A673 (cell line): ENCODE data around the gene TPGS2. TPM values are rescaled to one million over a fixed set of nuclear protein-coding genes. Genes with fewer than 3 reads are reported as not detected.

ENCODE experiments used
- BruUV-seq: library from RNA; stranded (reverse); fragments of 400-500 nt; replicated peaks from 2 replicates; lab custom pipeline; 2021; lab: Mats Ljungman, UMichigan
- CTCF ChIA-PET: fragments of 300-600 bp; sonication (Branson Sonifier 250); formaldehyde crosslinking; loops from one replicate; lab custom pipeline; 2022; ENCODE audit warnings: antibody characterized with exemption; lab: Charles Lee
- POLR2A ChIA-PET: fragments of 300-600 bp; sonication (Branson Sonifier 250); formaldehyde crosslinking; loops from one replicate; lab custom pipeline; 2022; ENCODE audit warnings: antibody characterized with exemption; ENCODE audit not compliant: low non-redundant PET; lab: Charles Lee
- DNase-seq: peaks from one replicate; pipeline ENCODE4 v3.0.0-alpha.2; 2015; ENCODE audit warnings: low spot score
- H3K27ac ChIP-seq: fragments of 200-600 bp; sonication (generic); 2 replicates; pipeline ENCODE4 v1.5.1; 2016; ENCODE audit warnings: mixed run types, low read depth, mild to moderate bottlenecking, mixed read lengths, antibody characterized with exemption, low read length; ENCODE audit not compliant: poor library complexity, severe bottlenecking
- H3K27me3 ChIP-seq: fragments of 200-600 bp; sonication (generic); replicated peaks from 2 replicates; pipeline ENCODE4 v1.6.1; 2017; ENCODE audit warnings: mixed run types, low read depth, mild to moderate bottlenecking, mixed read lengths, antibody characterized with exemption, low read length; ENCODE audit not compliant: insufficient read depth, poor library complexity
- H3K36me3 ChIP-seq: fragments of 200-600 bp; sonication (generic); 2 replicates; pipeline ENCODE4 v1.6.1; 2016; ENCODE audit warnings: mixed run types, mild to moderate bottlenecking, mixed read lengths, antibody characterized with exemption, low read length; ENCODE audit not compliant: insufficient read depth, poor library complexity, severe bottlenecking
- H3K4me1 ChIP-seq: fragments of 200-600 bp; sonication (generic); 2 replicates; pipeline ENCODE4 v1.6.1; 2017; ENCODE audit warnings: mixed run types, mild to moderate bottlenecking, mixed read lengths, antibody characterized with exemption, low read length; ENCODE audit not compliant: insufficient read depth, poor library complexity, severe bottlenecking
- H3K4me3 ChIP-seq: fragments of 200-600 bp; sonication (generic); 2 replicates; pipeline ENCODE4 v1.5.1; 2016; ENCODE audit warnings: low read depth, mixed run types, mild to moderate bottlenecking, mixed read lengths, low read length; ENCODE audit not compliant: poor library complexity, severe bottlenecking
- H3K9me3 ChIP-seq: fragments of 200-600 bp; sonication (generic); 2 replicates; pipeline ENCODE4 v1.6.1; 2016; ENCODE audit warnings: mixed run types, low read depth, mild to moderate bottlenecking, mixed read lengths, antibody characterized with exemption, low read length; ENCODE audit not compliant: poor library complexity, severe bottlenecking
- EZH2 ChIP-seq: fragments of 200-600 bp; sonication (generic); IDR thresholded peaks from 2 replicates; pipeline ENCODE4 v1.6.1; 2017; ENCODE audit warnings: borderline replicate concordance, low read depth, mild to moderate bottlenecking, mixed read lengths, antibody characterized with exemption, low read length; ENCODE audit not compliant: poor library complexity, severe bottlenecking
- intact Hi-C: fragments of 100-400 bp; cut with micrococcal nuclease; formaldehyde crosslinking; loops from one replicate; pipeline ENCODE4 v1.10.0; 2022; ENCODE audit not compliant: unreplicated experiment
- total RNA-seq: library from RNA; stranded (reverse); gene quantifications from 2 replicates; pipeline ENCODE4 v1.2.3, GENCODE V29; 2021
- TF ChIP-seq, protein P1 (sequence below): fragments of 300-800, 200-600 bp; sonication (generic); conservative IDR thresholded peaks from 2 replicates; pipeline ENCODE4 v1.5.1; 2017; ENCODE audit warnings: low read depth, mild to moderate bottlenecking, antibody characterized with exemption, low read length, moderate library complexity, mixed read lengths

Gene TPGS2
- total RNA-seq, 1 experiment from 2014 or later, result 106 TPM

- no peak overlapping the region for H3K27ac ChIP-seq
- BruUV-seq, result no TSS peak
- H3K4me3 ChIP-seq, result no peak overlapping the region
- H3K9me3 ChIP-seq, result no peaks in the 10 kb centered on the region
- ChIA-PET CTCF (no interaction called here), POLR2A (no interaction called here)
- no peaks in the 10 kb centered on the region for H3K4me1 ChIP-seq
- intact Hi-C loops, result no loop called here
- DNase-seq, result no peak
- peaks cover 23% of the 10 kb centered on the region for H3K36me3 ChIP-seq
- no peaks in the 10 kb centered on the region for H3K27me3 ChIP-seq
- TF ChIP-seq, protein P1, sequence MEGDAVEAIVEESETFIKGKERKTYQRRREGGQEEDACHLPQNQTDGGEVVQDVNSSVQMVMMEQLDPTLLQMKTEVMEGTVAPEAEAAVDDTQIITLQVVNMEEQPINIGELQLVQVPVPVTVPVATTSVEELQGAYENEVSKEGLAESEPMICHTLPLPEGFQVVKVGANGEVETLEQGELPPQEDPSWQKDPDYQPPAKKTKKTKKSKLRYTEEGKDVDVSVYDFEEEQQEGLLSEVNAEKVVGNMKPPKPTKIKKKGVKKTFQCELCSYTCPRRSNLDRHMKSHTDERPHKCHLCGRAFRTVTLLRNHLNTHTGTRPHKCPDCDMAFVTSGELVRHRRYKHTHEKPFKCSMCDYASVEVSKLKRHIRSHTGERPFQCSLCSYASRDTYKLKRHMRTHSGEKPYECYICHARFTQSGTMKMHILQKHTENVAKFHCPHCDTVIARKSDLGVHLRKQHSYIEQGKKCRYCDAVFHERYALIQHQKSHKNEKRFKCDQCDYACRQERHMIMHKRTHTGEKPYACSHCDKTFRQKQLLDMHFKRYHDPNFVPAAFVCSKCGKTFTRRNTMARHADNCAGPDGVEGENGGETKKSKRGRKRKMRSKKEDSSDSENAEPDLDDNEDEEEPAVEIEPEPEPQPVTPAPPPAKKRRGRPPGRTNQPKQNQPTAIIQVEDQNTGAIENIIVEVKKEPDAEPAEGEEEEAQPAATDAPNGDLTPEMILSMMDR, result no peak
- TF ChIP-seq EZH2, result no peak
Measured at GRCh38 chr18:36813824-36814223, 15.0 kb downstream of the TPGS2 start.

DNA sequence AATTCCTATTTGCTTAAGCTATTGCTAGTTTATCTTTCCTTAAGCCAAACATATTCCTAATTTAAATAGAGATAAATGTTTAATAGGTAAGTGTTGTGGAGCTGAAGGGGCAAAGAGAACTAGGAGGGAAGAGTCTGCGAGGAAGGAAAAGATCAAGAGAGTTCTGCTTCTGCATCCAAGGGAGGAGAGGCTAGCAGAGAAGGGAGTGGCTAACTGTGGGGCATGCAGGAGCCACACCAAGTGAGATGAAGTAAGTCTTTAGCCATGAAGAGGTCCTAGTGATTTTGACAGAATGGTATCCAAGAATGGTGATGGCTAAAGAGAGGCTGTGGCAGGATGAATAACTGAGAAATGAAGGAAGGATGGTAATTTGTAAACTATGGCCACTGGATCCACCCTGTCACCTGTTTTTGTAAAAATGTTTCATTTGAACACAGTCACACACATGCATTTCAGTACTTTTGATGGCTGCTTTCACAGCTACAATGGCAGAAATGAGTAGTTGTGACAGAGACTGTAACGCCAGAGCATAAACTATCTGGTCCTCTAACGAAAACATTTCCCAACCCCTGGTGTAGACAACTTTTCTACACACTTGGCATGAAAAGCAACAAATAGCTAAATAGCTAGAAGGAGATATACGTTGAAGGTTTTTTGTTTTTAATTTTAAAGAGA lies 15.6 kb downstream of the TPGS2 start:
- CTCF ChIA-PET, result no interaction called here
- Histone ChIP-seq H3K4me3 (no peak overlapping the region), H3K27ac (no peak overlapping the region), H3K9me3 (no peaks in the 10 kb centered on the region), H3K27me3 (no peaks in the 10 kb centered on the region), H3K36me3 (peaks cover 20% of the 10 kb centered on the region), H3K4me1 (no peaks in the 10 kb centered on the region)
- intact Hi-C loops, result no loop called here
- no peak for TF ChIP-seq EZH2
- TF ChIP-seq, protein P1, result no peak
- no TSS peak for BruUV-seq
- POLR2A ChIA-PET, result no interaction called here
- DNase-seq, result no peak

DNA sequence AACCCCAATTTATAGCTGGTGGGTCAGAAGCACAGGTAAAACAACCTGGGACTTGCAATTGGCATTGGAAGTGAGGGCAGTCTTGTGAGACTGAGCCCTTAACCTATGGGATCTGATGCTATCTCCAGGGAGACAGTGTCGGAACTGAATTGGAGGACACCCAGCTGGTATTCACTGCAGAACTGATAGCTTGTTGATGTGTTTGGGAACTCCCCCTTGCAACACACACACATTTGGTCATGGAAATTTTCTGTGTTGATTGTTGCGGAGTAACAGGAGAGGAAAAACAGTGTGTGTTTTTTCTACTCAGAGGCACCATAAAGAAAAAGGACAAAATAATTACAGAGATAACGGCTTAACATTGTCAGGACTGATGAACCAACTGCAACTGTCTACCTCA lies 16.1 kb downstream of the TPGS2 start:
- H3K4me1 ChIP-seq, result no peaks in the 10 kb centered on the region
- no peaks in the 10 kb centered on the region for H3K27me3 ChIP-seq
- no peaks in the 10 kb centered on the region for H3K9me3 ChIP-seq
- no TSS peak for BruUV-seq
- ChIA-PET POLR2A (interaction anchor here (0.6 kb wide), 1 partner anchor 1923 kb away, joined by 3 read pairs; no protein-coding TSS in a partner anchor), CTCF (no interaction called here)
- no peak for TF ChIP-seq EZH2
- H3K4me3 ChIP-seq, result no peak overlapping the region
- no peak for DNase-seq
- H3K27ac ChIP-seq, result no peak overlapping the region
- peaks cover 16% of the 10 kb centered on the region for H3K36me3 ChIP-seq
- intact Hi-C loops, result no loop called here

DNA sequence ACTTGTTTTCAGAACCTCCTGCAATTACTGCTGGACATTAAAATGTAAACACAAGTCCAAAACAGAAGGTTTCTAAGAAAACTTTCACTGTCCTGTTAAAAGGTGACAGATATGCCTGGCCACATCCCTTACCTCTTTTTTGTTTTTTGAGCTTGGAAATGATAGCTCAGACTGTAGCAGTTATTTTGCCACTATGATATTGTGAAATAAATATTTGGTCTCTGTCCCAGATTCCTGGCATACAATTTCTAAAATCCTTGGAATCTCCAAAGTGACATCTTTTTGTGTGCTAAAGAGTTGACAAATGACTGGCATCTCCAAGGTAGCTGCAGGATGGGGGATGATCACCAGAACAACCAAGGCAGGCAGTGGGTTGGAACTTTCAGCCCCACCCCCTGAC lies 16.8 kb downstream of the TPGS2 start:
- no TSS peak for BruUV-seq

More for the DNA sequence above, 16.8 kb downstream of the TPGS2 start:
- POLR2A ChIA-PET, result interaction anchor here (0.6 kb wide), 1 partner anchor 1922 kb away, joined by 3 read pairs; no protein-coding TSS in a partner anchor
- intact Hi-C loops, result no loop called here
- H3K27me3 ChIP-seq, result no peaks in the 10 kb centered on the region
- CTCF ChIA-PET, result no interaction called here
- no peak overlapping the region for H3K27ac ChIP-seq
- H3K36me3 ChIP-seq, result peaks cover 14% of the 10 kb centered on the region
- no peak for DNase-seq
- H3K4me1 ChIP-seq, result no peaks in the 10 kb centered on the region
- TF ChIP-seq, protein P1, result no peak
- no peak for TF ChIP-seq EZH2
- no peak overlapping the region for H3K4me3 ChIP-seq
- H3K9me3 ChIP-seq, result no peaks in the 10 kb centered on the region
